HL-60 (cell line): ENCODE data around the gene SNX8.

Experiments
- CTCF ChIP-seq: IDR thresholded peaks from one replicate; pipeline ENCODE4 v1.5.1; 2011; ENCODE audit warnings: low read length, control low read depth, inconsistent platforms; ENCODE audit not compliant: insufficient read depth
- POLR2AphosphoS5 ChIP-seq: IDR thresholded peaks from 2 replicates; pipeline ENCODE4 v1.6.1; 2012; ENCODE audit warnings: low read depth
- REST ChIP-seq: IDR thresholded peaks from 2 replicates; pipeline ENCODE4 v1.6.1; 2012; ENCODE audit warnings: low read depth; ENCODE audit not compliant: insufficient replicate concordance
- SPI1 ChIP-seq: IDR thresholded peaks from 2 replicates; pipeline ENCODE4 v1.6.1; 2012; ENCODE audit warnings: low read depth, mild to moderate bottlenecking, borderline replicate concordance

GRCh38 chr7:2282185-2282751 is 32.0 kb downstream of the SNX8 start:
- no peak for TF ChIP-seq CTCF
- TF ChIP-seq POLR2AphosphoS5 = no peak
- TF ChIP-seq SPI1 = no peak
- no peak for TF ChIP-seq REST
